ENCODE data around the gene LRRC74B.

- TF ChIP-seq, protein P1, sequence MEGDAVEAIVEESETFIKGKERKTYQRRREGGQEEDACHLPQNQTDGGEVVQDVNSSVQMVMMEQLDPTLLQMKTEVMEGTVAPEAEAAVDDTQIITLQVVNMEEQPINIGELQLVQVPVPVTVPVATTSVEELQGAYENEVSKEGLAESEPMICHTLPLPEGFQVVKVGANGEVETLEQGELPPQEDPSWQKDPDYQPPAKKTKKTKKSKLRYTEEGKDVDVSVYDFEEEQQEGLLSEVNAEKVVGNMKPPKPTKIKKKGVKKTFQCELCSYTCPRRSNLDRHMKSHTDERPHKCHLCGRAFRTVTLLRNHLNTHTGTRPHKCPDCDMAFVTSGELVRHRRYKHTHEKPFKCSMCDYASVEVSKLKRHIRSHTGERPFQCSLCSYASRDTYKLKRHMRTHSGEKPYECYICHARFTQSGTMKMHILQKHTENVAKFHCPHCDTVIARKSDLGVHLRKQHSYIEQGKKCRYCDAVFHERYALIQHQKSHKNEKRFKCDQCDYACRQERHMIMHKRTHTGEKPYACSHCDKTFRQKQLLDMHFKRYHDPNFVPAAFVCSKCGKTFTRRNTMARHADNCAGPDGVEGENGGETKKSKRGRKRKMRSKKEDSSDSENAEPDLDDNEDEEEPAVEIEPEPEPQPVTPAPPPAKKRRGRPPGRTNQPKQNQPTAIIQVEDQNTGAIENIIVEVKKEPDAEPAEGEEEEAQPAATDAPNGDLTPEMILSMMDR (conservative IDR thresholded peaks at IDR 0.05): no peak
- TF ChIP-seq EZH2 (IDR thresholded peaks at IDR 0.05; ENCODE audit: low read depth): no peak
Observed at GRCh38 chr22:21043860-21044535, 1.7 kb upstream of the LRRC74B start.

Data from PC-9 (cell line).